Astrocyte (in vitro differentiated cells and primary cell): ENCODE results near the gene DUSP6. TPM values are rescaled to one million over a fixed set of nuclear protein-coding genes. Genes with fewer than 3 reads are reported as not detected.

Experiments
- DNase-seq: peaks from one replicate; pipeline ENCODE4 v3.0.0-alpha.2; 2010; ENCODE audit warnings: low read depth
- FAIRE-seq: peaks from 2 replicates; lab custom pipeline; 2011; peaks lifted over from hg19 to GRCh38; lab: Jason Lieb, UNC
- H2AFZ ChIP-seq: 2 replicates; pipeline ENCODE4 v1.6.0; 2012; ENCODE audit warnings: low read depth, low read length, inconsistent platforms
- H3K27ac ChIP-seq: 2 replicates; pipeline ENCODE4 v1.5.1; 2011; ENCODE audit warnings: low read depth, low read length, inconsistent platforms
- H3K27me3 ChIP-seq: 2 replicates; pipeline ENCODE4 v1.6.0; 2011; ENCODE audit warnings: low read length, inconsistent platforms; ENCODE audit not compliant: insufficient read depth
- H3K36me3 ChIP-seq: 2 replicates; pipeline ENCODE4 v1.5.1; 2011; ENCODE audit warnings: low read length, inconsistent platforms; ENCODE audit not compliant: insufficient read depth
- H3K4me1 ChIP-seq: 2 replicates; pipeline ENCODE4 v1.5.1; 2011; ENCODE audit warnings: low read length, inconsistent platforms; ENCODE audit not compliant: insufficient read depth
- H3K4me2 ChIP-seq: 2 replicates; pipeline ENCODE4 v1.6.0; 2012; ENCODE audit warnings: low read length, inconsistent platforms
- H3K4me3 ChIP-seq: 2 replicates; pipeline ENCODE4 v1.5.1; 2011; ENCODE audit warnings: low read depth, mild to moderate bottlenecking, low read length, inconsistent platforms; ENCODE audit not compliant: insufficient read depth
- H3K79me2 ChIP-seq: 2 replicates; pipeline ENCODE4 v1.6.0; 2012; ENCODE audit warnings: mild to moderate bottlenecking, low read length, inconsistent platforms; ENCODE audit not compliant: insufficient read depth
- H3K9ac ChIP-seq: 2 replicates; pipeline ENCODE4 v1.6.0; 2012; ENCODE audit warnings: mild to moderate bottlenecking, low read length, inconsistent platforms
- H3K9me3 ChIP-seq: 2 replicates; pipeline ENCODE4 v1.5.1; 2012; ENCODE audit warnings: low read depth, mild to moderate bottlenecking, low read length, inconsistent platforms; ENCODE audit not compliant: insufficient read depth
- H4K20me1 ChIP-seq: 2 replicates; pipeline ENCODE4 v1.6.0; 2012; ENCODE audit warnings: low read length, inconsistent platforms; ENCODE audit not compliant: insufficient read depth
- H3K27ac Mint-ChIP-seq: one replicate; pipeline ENCODE4 v1.8.0; 2021; ENCODE audit warnings: mild to moderate bottlenecking, mixed read lengths; ENCODE audit not compliant: unreplicated experiment
- H3K27me3 Mint-ChIP-seq: one replicate; pipeline ENCODE4 v1.8.0; 2021; ENCODE audit warnings: low read depth, mixed read lengths; ENCODE audit not compliant: unreplicated experiment
- H3K36me3 Mint-ChIP-seq: one replicate; pipeline ENCODE4 v1.8.0; 2021; ENCODE audit warnings: low read depth, mixed read lengths; ENCODE audit not compliant: unreplicated experiment
- H3K4me1 Mint-ChIP-seq: one replicate; pipeline ENCODE4 v1.8.0; 2021; ENCODE audit warnings: low read depth, mixed read lengths; ENCODE audit not compliant: unreplicated experiment
- H3K4me3 Mint-ChIP-seq: one replicate; pipeline ENCODE4 v1.8.0; 2021; ENCODE audit warnings: mild to moderate bottlenecking, moderate library complexity, mixed read lengths; ENCODE audit not compliant: unreplicated experiment
- H3K9me3 Mint-ChIP-seq: one replicate; pipeline ENCODE4 v1.8.0; 2021; ENCODE audit warnings: mild to moderate bottlenecking, mixed read lengths; ENCODE audit not compliant: unreplicated experiment
- CTCF ChIP-seq: IDR thresholded peaks from 2 replicates; pipeline ENCODE4 v1.5.1; 2011; ENCODE audit warnings: low read depth, mild to moderate bottlenecking, inconsistent platforms, low read length, moderate library complexity; ENCODE audit not compliant: insufficient read depth
- EZH2 ChIP-seq: IDR thresholded peaks from 2 replicates; pipeline ENCODE4 v1.6.1; 2012; ENCODE audit warnings: mild to moderate bottlenecking, low read length, inconsistent platforms; ENCODE audit not compliant: insufficient read depth
- total RNA-seq: library from RNA; stranded (reverse); gene quantifications from 2 replicates; pipeline ENCODE4 v1.2.1, GENCODE V29; 2021

The DUSP6 gene
- total RNA-seq, 1 donor from 2014 or later: 63.0 TPM

DNA sequence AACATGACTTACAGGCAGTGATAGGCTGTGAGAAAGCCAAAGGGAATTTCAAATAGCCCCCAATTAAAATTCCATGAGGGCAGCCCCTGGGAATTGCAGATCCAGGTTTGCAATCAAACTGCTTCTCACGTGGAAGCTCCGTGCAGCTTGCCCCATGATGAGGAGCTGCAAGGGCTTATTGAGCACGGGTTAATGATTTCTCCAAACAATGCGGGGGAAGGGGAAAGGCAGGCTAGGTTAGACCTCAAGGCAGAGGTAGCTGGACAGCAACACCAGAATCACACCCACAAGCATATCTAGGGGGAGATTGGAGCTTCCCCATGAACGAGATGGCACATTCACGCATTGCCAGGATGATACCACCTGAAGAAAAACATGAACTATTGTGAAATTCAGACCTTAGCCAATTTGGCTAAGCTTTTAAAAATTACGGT, 5.0 kb upstream of the DUSP6 start:
- no peaks in the 10 kb centered on the region for H4K20me1 ChIP-seq
- H3K4me3 ChIP-seq: no peak overlapping the region
- DNase-seq (no peak), FAIRE-seq (no peak)
- Mint-ChIP-seq H3K27me3 (no peaks in the 10 kb centered on the region), H3K9me3 (peaks cover 1% of the 10 kb centered on the region), H3K27ac (peak overlapping the region; percentile 9), H3K4me3 (peak overlapping the region; percentile 23), H3K36me3 (no peaks in the 10 kb centered on the region), H3K4me1 (peaks cover 15% of the 10 kb centered on the region)
- H3K9me3 ChIP-seq: no peaks in the 10 kb centered on the region
- H3K27me3 ChIP-seq: no peaks in the 10 kb centered on the region
- H3K9ac ChIP-seq: no peak overlapping the region
- no peak overlapping the region for H3K4me2 ChIP-seq
- H3K4me1 ChIP-seq: peaks cover 26% of the 10 kb centered on the region
- no peak overlapping the region for H3K27ac ChIP-seq
- H2AFZ ChIP-seq: no peak overlapping the region
- no peaks in the 10 kb centered on the region for H3K36me3 ChIP-seq
- TF ChIP-seq CTCF (no peak), EZH2 (no peak)
- peaks cover 19% of the 10 kb centered on the region for H3K79me2 ChIP-seq

- Mint-ChIP-seq H3K36me3 (no peaks in the 10 kb centered on the region), H3K9me3 (peaks cover 1% of the 10 kb centered on the region), H3K4me3 (peak overlapping the region; percentile 99), H3K4me1 (peaks cover 15% of the 10 kb centered on the region), H3K27ac (no peak overlapping the region), H3K27me3 (no peaks in the 10 kb centered on the region)
- Histone ChIP-seq H4K20me1 (peaks cover 8% of the 10 kb centered on the region), H3K4me2 (no peak overlapping the region), H3K27ac (no peak overlapping the region), H3K36me3 (no peaks in the 10 kb centered on the region), H3K27me3 (no peaks in the 10 kb centered on the region), H3K79me2 (peaks cover 29% of the 10 kb centered on the region), H2AFZ (no peak overlapping the region), H3K9me3 (no peaks in the 10 kb centered on the region), H3K9ac (no peak overlapping the region), H3K4me1 (peaks cover 26% of the 10 kb centered on the region), H3K4me3 (no peak overlapping the region)
- FAIRE-seq (no peak), DNase-seq (no peak)
- TF ChIP-seq CTCF (no peak), EZH2 (no peak)
Measured at GRCh38 chr12:89356069-89356665, 3.9 kb upstream of the DUSP6 start.
